Measurements from ENCODE around the gene HEY2. TPM values are rescaled to one million over a fixed set of nuclear protein-coding genes. Genes with fewer than 3 reads are reported as not detected.

Gene HEY2
- total and polyA plus RNA-seq, 10 of the 15 experiments (the other 5 are each of a cell fraction or from before 2014, with no cell fraction given): 0.01 to 0.32 (median 0.08) TPM; not detected in 4

- no peaks in the 10 kb centered on the region for H3K36me3 ChIP-seq (ENCODE audit: control insufficient read depth in 2 of 2, insufficient read depth in 2 of 2, low read length in 1 of 2)
- intact Hi-C loops (cut with micrococcal nuclease; ENCODE audit: unreplicated experiment): no loop called here
- FAIRE-seq (no peak), DNase-seq (ENCODE audit: low read depth, low spot score) (no peak), ATAC-seq (no peak; the same call in 2 of the 3 replicates)
- 79% methylated on average over 37 of the region's 42 CpGs for WGBS (ENCODE audit: insufficient coverage, insufficient replicate concordance, low lambda C conversion rate, missing lambda C conversion rate)
- H3K4me1 ChIP-seq (ENCODE audit: control insufficient read depth, insufficient read depth, low read length): no peaks in the 10 kb centered on the region
- H3K27me3 ChIP-seq (replicated peaks in 1 of 2; ENCODE audit: control insufficient read depth in 2 of 2, insufficient read depth in 2 of 2, low read length in 1 of 2): no peaks in the 10 kb centered on the region; a peak in 1 of 4 replicates
- no peaks in the 10 kb centered on the region for H4K20me1 ChIP-seq (ENCODE audit: control insufficient read depth, insufficient read depth)
- ChIA-PET RAD21 (ENCODE audit: unreplicated experiment) (interaction anchor here (10.1 kb wide), 1 partner anchor 446 kb away, joined by 134 read pairs; no protein-coding TSS in a partner anchor), POLR2A (no interaction called here), SMC1A (ENCODE audit: uncharacterized antibody, unreplicated experiment) (interaction anchor here (2.0 to 2.3 kb wide), 3 partner anchors 436 to 448 kb away, joined by 6 to 9 read pairs (median 6); no protein-coding TSS in a partner anchor), CTCF (interaction anchor here (0.6 to 10.9 kb wide), 3 partner anchors 8 to 446 kb away, joined by 3 to 306 read pairs (median 4); no protein-coding TSS in a partner anchor)
- in situ Hi-C loops (cut with MboI): loop anchor here (25.0 kb wide), 3 partner anchors 597 to 1353 kb away; partner anchors contain the start of genes RSPO3 and TPD52L1
- H3K4me2 ChIP-seq (ENCODE audit: control insufficient read depth, insufficient read depth): no peak overlapping the region
- no peak overlapping the region for H2AFZ ChIP-seq (ENCODE audit: control insufficient read depth, low read depth, low read length)
- no peaks in the 10 kb centered on the region for H3K9me3 ChIP-seq (replicated peaks; ENCODE audit: control insufficient read depth, insufficient read depth, low read length)
- no peaks in the 10 kb centered on the region for H3K79me2 ChIP-seq (ENCODE audit: control insufficient read depth, insufficient read depth, low read length)
- no TSS peak for BruUV-seq (replicated peaks)
- no peak overlapping the region for H3K9ac ChIP-seq (ENCODE audit: control insufficient read depth, insufficient read depth, low read length)
- TF ChIP-seq SMC3 (IDR thresholded peaks at IDR 0.05; ENCODE audit: borderline replicate concordance, low read length) (0 out of 2 replicates have a peak, but pooled peaks have one; percentile 10), BRCA1 (IDR thresholded peaks at IDR 0.05; ENCODE audit: low read depth, low read length) (no peak), CTCF (IDR thresholded peaks at IDR 0.05 in 2 of 3, conservative IDR thresholded peaks at IDR 0.05 in 1 of 3; ENCODE audit: control insufficient read depth in 2 of 3, extremely low read depth in 1 of 3, insufficient read depth in 1 of 3, low read depth in 3 of 3, low read length in 3 of 3) (peak in 2 of 3 experiments; percentile 17 to 19; a peak in 1 of 6 replicates)
- no peak overlapping the region for H3K27ac ChIP-seq (ENCODE audit: control insufficient read depth, insufficient read depth)
- no peak overlapping the region for H3K4me3 ChIP-seq
These were observed 9.9 kb downstream of the HEY2 start for GRCh38 chr6:125759184-125759902.
